ENCODE results near the gene CACNA1B. TPM values are rescaled to one million over a fixed set of nuclear protein-coding genes. Genes with fewer than 3 reads are reported as not detected.

The CACNA1B gene
- total RNA-seq, 2 donors from 2014 or later: 0.26 to 0.99 TPM

DNA sequence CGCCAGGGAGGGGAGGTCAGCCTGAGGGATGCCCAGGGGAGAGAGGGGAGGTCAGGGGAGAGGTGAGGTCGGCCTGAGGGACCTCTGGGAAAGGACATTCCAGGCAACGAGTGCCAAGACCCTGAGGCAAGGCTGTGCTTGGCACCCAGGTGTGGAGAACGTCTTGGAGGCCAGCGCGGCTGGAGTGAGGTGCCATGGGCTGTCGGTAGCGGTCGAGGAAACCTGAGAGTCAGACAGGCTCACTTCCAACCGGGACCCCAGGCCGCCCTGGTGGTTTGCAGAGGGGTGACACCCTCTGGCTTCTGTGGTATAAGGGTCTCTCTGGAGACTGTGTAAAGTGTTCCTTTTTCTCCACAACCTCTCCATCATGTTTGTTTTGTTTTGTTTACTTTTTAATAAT is 82.9 kb downstream of the CACNA1B start:
- 51 to 58% methylated on average over 11 of the region's 11 CpGs for WGBS, 2 donors
- ATAC-seq: no peak
- intact Hi-C loops (cut with DNase I): no loop called here
- no peak for DNase-seq
- Histone ChIP-seq H3K27me3 (no peaks in the 10 kb centered on the region), H3K27ac (no peak overlapping the region), H3K4me3 (no peak overlapping the region), H3K9me3 (no peaks in the 10 kb centered on the region), H3K4me1 (no peaks in the 10 kb centered on the region), H3K36me3 (replicated peaks in 1 of 2; ENCODE audit: insufficient read depth in 1 of 2, low read depth in 2 of 2) (no peaks in the 10 kb centered on the region)
- no peak for TF ChIP-seq POLR2A (IDR thresholded peaks at IDR 0.05)
- TF ChIP-seq, protein P1, sequence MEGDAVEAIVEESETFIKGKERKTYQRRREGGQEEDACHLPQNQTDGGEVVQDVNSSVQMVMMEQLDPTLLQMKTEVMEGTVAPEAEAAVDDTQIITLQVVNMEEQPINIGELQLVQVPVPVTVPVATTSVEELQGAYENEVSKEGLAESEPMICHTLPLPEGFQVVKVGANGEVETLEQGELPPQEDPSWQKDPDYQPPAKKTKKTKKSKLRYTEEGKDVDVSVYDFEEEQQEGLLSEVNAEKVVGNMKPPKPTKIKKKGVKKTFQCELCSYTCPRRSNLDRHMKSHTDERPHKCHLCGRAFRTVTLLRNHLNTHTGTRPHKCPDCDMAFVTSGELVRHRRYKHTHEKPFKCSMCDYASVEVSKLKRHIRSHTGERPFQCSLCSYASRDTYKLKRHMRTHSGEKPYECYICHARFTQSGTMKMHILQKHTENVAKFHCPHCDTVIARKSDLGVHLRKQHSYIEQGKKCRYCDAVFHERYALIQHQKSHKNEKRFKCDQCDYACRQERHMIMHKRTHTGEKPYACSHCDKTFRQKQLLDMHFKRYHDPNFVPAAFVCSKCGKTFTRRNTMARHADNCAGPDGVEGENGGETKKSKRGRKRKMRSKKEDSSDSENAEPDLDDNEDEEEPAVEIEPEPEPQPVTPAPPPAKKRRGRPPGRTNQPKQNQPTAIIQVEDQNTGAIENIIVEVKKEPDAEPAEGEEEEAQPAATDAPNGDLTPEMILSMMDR (IDR thresholded peaks at IDR 0.05): no peak

DNA sequence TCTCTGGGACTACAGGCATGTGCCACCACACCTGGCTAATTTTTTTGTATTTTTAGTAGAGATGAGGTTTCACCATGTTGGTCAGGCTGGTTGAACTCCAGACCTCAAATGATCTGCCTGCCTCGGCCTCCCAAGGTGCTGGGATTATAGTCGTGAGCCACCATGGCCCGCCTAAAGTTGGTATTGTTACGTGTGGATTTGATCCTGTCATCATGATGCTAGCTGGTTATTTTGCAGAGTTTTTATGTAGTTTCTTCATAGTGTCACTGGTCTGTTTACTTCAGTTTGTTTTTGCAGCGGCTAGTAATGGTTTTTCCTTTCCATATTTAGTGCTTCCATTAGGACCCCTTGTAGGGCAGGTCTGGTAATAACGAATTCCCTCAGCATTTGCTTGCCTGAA is 85.9 kb downstream of the CACNA1B start:
- Histone ChIP-seq H3K36me3 (replicated peaks in 1 of 2; ENCODE audit: insufficient read depth in 1 of 2, low read depth in 2 of 2) (no peaks in the 10 kb centered on the region), H3K4me1 (no peaks in the 10 kb centered on the region), H3K27me3 (no peaks in the 10 kb centered on the region), H3K27ac (no peak overlapping the region), H3K4me3 (no peak overlapping the region), H3K9me3 (no peaks in the 10 kb centered on the region)
- WGBS, 2 donors: 66 to 69% methylated on average over 6 of the region's 6 CpGs
- no peak for ATAC-seq
- intact Hi-C loops (cut with DNase I): no loop called here
- DNase-seq: no peak
- TF ChIP-seq, protein P1 (IDR thresholded peaks at IDR 0.05): no peak

DNA sequence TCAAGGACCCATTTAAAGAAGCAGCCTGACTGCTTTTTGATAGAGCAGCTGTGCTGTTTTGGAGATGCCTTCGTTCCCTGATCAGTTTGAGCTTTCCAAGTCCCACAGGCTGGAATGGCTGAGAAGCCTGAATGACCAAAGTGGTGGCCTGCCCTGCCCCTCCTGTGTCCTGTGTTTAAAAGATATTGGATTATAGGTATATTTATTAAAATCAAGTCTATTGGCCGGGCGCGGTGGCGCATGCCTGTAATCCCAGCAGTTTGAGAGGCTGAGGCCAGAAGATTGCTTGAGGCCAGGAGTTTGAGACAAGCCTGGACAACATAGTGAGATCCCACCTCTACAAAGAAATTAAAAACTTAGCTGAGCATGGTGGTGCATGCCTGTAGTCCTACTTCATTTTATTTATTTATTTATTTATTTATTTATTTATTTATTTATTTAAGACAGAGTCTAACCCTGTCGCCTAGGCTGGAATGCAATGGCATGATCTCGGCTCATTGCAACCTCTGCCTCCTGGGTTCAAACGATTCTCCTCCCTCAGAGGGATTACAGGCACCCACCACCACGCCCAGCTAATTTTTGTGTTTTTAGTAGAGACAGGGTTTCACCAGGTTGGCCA is 87.7 kb downstream of the CACNA1B start:
- no peaks in the 10 kb centered on the region for H3K4me1 ChIP-seq
- TF ChIP-seq, protein P1 (IDR thresholded peaks at IDR 0.05): no peak
- no peak for TF ChIP-seq POLR2A (IDR thresholded peaks at IDR 0.05)
- H3K4me3 ChIP-seq: no peak overlapping the region
- no peak for DNase-seq
- no peaks in the 10 kb centered on the region for H3K36me3 ChIP-seq (replicated peaks in 1 of 2; ENCODE audit: insufficient read depth in 1 of 2, low read depth in 2 of 2)
- H3K9me3 ChIP-seq: no peaks in the 10 kb centered on the region
- 86 to 87% methylated on average over 8 to 9 of the region's 9 CpGs for WGBS, 2 donors
- ATAC-seq: no peak
- no peaks in the 10 kb centered on the region for H3K27me3 ChIP-seq
- no peak overlapping the region for H3K27ac ChIP-seq
- intact Hi-C loops (cut with DNase I): no loop called here

DNA sequence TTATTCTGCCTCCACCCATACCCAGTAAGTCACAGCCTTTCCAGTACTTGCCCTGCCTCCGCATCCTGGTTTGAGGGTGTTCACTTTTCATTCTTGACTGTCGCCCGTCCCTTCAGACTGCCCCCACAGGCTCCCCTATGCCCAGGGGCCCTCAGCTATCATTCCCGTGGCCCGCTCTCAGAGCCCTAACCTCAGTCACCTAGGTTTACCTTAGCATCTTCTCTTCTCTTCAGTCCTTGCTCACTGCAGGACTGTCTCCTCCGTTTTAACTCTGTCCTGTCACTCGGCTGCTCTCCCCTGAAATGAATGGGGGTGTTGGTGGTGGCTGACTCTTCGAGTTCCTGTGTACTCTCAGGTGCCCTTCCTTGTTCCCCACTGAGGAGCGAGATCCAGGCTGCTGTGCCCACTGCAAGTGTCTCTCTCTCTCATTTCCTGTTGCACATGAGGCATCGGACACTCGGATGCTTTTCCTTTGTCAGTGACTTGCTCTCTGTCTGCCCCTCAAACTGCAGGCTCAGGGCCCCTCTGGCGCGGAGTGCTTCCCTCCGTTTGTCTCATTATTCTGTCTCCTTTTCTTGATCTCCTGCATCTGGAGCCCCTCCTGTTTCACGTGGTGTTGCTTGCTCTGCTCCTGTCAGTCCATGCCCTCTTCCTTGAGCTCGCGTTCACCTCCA is 89.8 kb downstream of the CACNA1B start:
- H3K9me3 ChIP-seq: no peaks in the 10 kb centered on the region
- H3K27me3 ChIP-seq: no peaks in the 10 kb centered on the region
- no peaks in the 10 kb centered on the region for H3K4me1 ChIP-seq
- no peak for TF ChIP-seq POLR2A (IDR thresholded peaks at IDR 0.05)
- TF ChIP-seq, protein P1 (IDR thresholded peaks at IDR 0.05): no peak
- H3K4me3 ChIP-seq: no peak overlapping the region
- no peaks in the 10 kb centered on the region for H3K36me3 ChIP-seq (replicated peaks in 1 of 2; ENCODE audit: insufficient read depth in 1 of 2, low read depth in 2 of 2)
- no peak overlapping the region for H3K27ac ChIP-seq
- intact Hi-C loops (cut with DNase I): no loop called here
- DNase-seq (no peak), ATAC-seq (no peak)
- whole genome bisulfite sequencing, 2 donors: 65 to 72% methylated on average over 17 of the region's 17 CpGs

DNA sequence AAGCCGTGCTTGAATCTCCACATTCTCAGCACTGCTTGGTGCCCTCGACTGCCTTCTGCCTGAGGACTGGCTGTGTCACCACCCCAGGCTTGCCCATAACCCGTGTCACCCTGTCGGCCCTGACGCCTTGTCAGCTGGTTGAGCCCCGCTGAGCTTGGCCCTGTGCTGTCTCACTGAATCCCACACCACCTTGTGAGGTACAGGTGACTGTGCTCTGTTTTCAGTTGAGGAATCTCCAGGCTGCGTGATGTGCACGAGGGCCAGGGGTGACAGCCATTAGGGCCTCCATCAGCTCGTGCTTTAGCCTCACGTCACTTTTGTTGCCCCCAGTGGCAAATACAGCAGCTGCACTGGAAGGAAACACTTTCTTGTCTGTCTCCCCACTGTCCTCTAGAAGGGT is 90.7 kb downstream of the CACNA1B start:
- Histone ChIP-seq H3K4me1 (no peaks in the 10 kb centered on the region), H3K4me3 (no peak overlapping the region), H3K27me3 (no peaks in the 10 kb centered on the region), H3K36me3 (replicated peaks in 1 of 2; ENCODE audit: insufficient read depth in 1 of 2, low read depth in 2 of 2) (no peaks in the 10 kb centered on the region), H3K27ac (no peak overlapping the region), H3K9me3 (no peaks in the 10 kb centered on the region)
- DNase-seq: no peak
- no peak for ATAC-seq
- intact Hi-C loops (cut with DNase I): no loop called here
- no peak for TF ChIP-seq POLR2A (IDR thresholded peaks at IDR 0.05)
- TF ChIP-seq, protein P1 (IDR thresholded peaks at IDR 0.05): no peak
- WGBS, 2 donors: 62 to 65% methylated on average over 5 to 10 of the region's 10 CpGs
